HepG2 (cell line): Measurements from ENCODE around the gene SLC2A14. TPM values are rescaled to one million over a fixed set of nuclear protein-coding genes. Genes with fewer than 3 reads are reported as not detected.

Experiments used
- ATAC-seq: fragments of 200-7000 bp; cut with Tn5 transposase; 3 replicates; pipeline ENCODE4 v1.9.1; 2020; ENCODE audit warnings: mild to moderate bottlenecking, moderate library complexity
- BruUV-seq: library from RNA; stranded (reverse); fragments of 400-500 nt; replicated peaks from 2 replicates; lab custom pipeline; 2021; lab: Mats Ljungman, UMichigan
- CTCF ChIA-PET: fragments of 300-600 bp; formaldehyde crosslinking; extraction: SDS; loops from one replicate; lab custom pipeline; 2021; ENCODE audit warnings: low total read pairs, inconsistent platforms, low intra/inter-chr PET ratio; lab: Yijun Ruan, JAX
- POLR2A ChIA-PET: fragments of 350-600 bp; sonication (Branson Sonifier 250); formaldehyde crosslinking; loops from one replicate; lab custom pipeline; 2020; ENCODE audit warnings: antibody characterized with exemption, inconsistent platforms; lab: Yijun Ruan, JAX
- DNase-seq: peaks from one replicate; pipeline ENCODE4 v3.0.0-alpha.2; 2015; ENCODE audit warnings: low spot score
- FAIRE-seq: peaks from 3 replicates; lab custom pipeline; 2011; peaks lifted over from hg19 to GRCh38; lab: Jason Lieb, UNC
- H2AFZ ChIP-seq: one replicate; pipeline ENCODE4 v1.6.1; 2011; ENCODE audit warnings: low read length, inconsistent platforms
- H3K27ac ChIP-seq: fragments of 300-600 bp; 3 replicates; pipeline ENCODE4 v1.8.0; 2011; ENCODE audit warnings: mixed run types, mild to moderate bottlenecking, mixed read lengths, low read length, inconsistent platforms; ENCODE audit not compliant: insufficient read depth; ENCODE audit errors: extremely low read length
- H3K27me3 ChIP-seq, 2 experiments: fragments of 200-600 bp in 1 of 2; 2 replicates in 1 of 2; 3 replicates in 1 of 2; pipeline versions ENCODE4 v1.6.0 to v1.8.0; 2011; ENCODE audit warnings: low read length in 2 of 2, mild to moderate bottlenecking in 2 of 2, moderate library complexity in 2 of 2, inconsistent platforms in 1 of 2; ENCODE audit not compliant: insufficient read depth in 2 of 2, control insufficient read depth in 1 of 2
- H3K36me3 ChIP-seq, 2 experiments: fragments of 200-600 bp in 1 of 2; replicated peaks in 1 of 2; 2 replicates in 1 of 2; 3 replicates in 1 of 2; pipeline versions ENCODE4 v1.5.1 to v1.8.0; 2011; ENCODE audit warnings: low read length in 2 of 2, inconsistent platforms in 1 of 2; ENCODE audit not compliant: insufficient read depth in 2 of 2, control insufficient read depth in 1 of 2
- H3K4me1 ChIP-seq: 2 replicates; pipeline ENCODE4 v1.5.1; 2012; ENCODE audit warnings: low read length, inconsistent platforms; ENCODE audit not compliant: insufficient read depth
- H3K4me2 ChIP-seq: 2 replicates; pipeline ENCODE4 v1.6.0; 2011; ENCODE audit warnings: low read depth, low read length, inconsistent platforms
- H3K4me3 ChIP-seq, 3 experiments: fragments of 200-600 bp in 1 of 3; sonication (generic), shearing (Covaris generic) in 1 of 3; replicated peaks in 1 of 3; 2 replicates each; pipeline ENCODE4 v1.5.1; 2011 to 2016; ENCODE audit warnings: low read length in 3 of 3, inconsistent platforms in 2 of 3, low read depth in 2 of 3, mild to moderate bottlenecking in 2 of 3, control low read depth in 1 of 3, mixed read lengths in 1 of 3; ENCODE audit not compliant: insufficient read depth in 1 of 3
- H3K79me2 ChIP-seq: one replicate; pipeline ENCODE4 v1.6.1; 2011; ENCODE audit warnings: low read length, inconsistent platforms; ENCODE audit not compliant: insufficient read depth
- H3K9ac ChIP-seq: 2 replicates; pipeline ENCODE4 v1.6.0; 2011; ENCODE audit warnings: mild to moderate bottlenecking, low read depth, low read length, inconsistent platforms; ENCODE audit not compliant: insufficient read depth
- H3K9me3 ChIP-seq: 2 replicates; pipeline ENCODE4 v1.5.1; 2012; ENCODE audit warnings: mild to moderate bottlenecking, low read length
- H4K20me1 ChIP-seq: 2 replicates; pipeline ENCODE4 v1.6.0; 2011; ENCODE audit warnings: inconsistent platforms, mild to moderate bottlenecking, low read length, moderate library complexity; ENCODE audit not compliant: insufficient read depth
- ATF7 ChIP-seq, 2 experiments: fragments of 450-650 bp in 1 of 2; sonication (generic) in 1 of 2; formaldehyde crosslinking in 1 of 2; IDR thresholded peaks; 2 replicates each; pipeline versions ENCODE4 v1.4.0 to v1.6.1; 2016 to 2020; ENCODE audit warnings: antibody characterized with exemption in 1 of 2, mild to moderate bottlenecking in 1 of 2, missing genetic modification reagents in 1 of 2
- FOXP1 ChIP-seq, 2 experiments: fragments of 450-650 bp in 1 of 2; IDR thresholded peaks; 2 replicates each; pipeline ENCODE4 v1.6.1; 2017 to 2018; ENCODE audit warnings: antibody characterized with exemption in 1 of 2
- KDM5B ChIP-seq: sonication (generic); formaldehyde crosslinking; IDR thresholded peaks from 2 replicates; pipeline ENCODE4 v1.4.0; 2020; ENCODE audit warnings: missing genetic modification reagents, mild to moderate bottlenecking, borderline replicate concordance
- NFYC ChIP-seq: IDR thresholded peaks from 2 replicates; pipeline ENCODE4 v1.6.1; 2016; ENCODE audit warnings: missing genetic modification reagents, missing compliant biosample characterization
- NRL ChIP-seq: sonication (generic); formaldehyde crosslinking; IDR thresholded peaks from 2 replicates; pipeline ENCODE4 v1.5.0; 2020; ENCODE audit warnings: missing genetic modification reagents, mild to moderate bottlenecking, moderate library complexity, borderline replicate concordance
- PAX8 ChIP-seq: sonication (generic); formaldehyde crosslinking; IDR thresholded peaks from 2 replicates; pipeline ENCODE4 v1.8.0; 2022; ENCODE audit warnings: mild to moderate bottlenecking, missing genetic modification reagents, borderline replicate concordance
- PITX1 ChIP-seq: sonication (generic); formaldehyde crosslinking; IDR thresholded peaks from 2 replicates; pipeline ENCODE4 v1.5.1; 2020; ENCODE audit warnings: mild to moderate bottlenecking, missing genetic modification reagents
- RBM39 ChIP-seq: fragments of 200-400 bp; formaldehyde crosslinking; IDR thresholded peaks from one replicate; pipeline ENCODE4 v1.6.1; 2018; ENCODE audit warnings: antibody characterized with exemption, mild to moderate bottlenecking, low read depth, low read length; ENCODE audit not compliant: poor library complexity, severe bottlenecking
- REL ChIP-seq: sonication (generic); formaldehyde crosslinking; conservative IDR thresholded peaks from 2 replicates; pipeline ENCODE4 v1.8.0; 2022; ENCODE audit warnings: mild to moderate bottlenecking, missing genetic modification reagents, moderate library complexity
- RXRB ChIP-seq: IDR thresholded peaks from 2 replicates; pipeline ENCODE4 v1.6.1; 2016; ENCODE audit warnings: borderline replicate concordance, missing genetic modification reagents, missing compliant biosample characterization
- SAP130 ChIP-seq: IDR thresholded peaks from 2 replicates; pipeline ENCODE4 v1.6.1; 2016; ENCODE audit warnings: low read depth
- SNAPC2 ChIP-seq: sonication (generic); formaldehyde crosslinking; IDR thresholded peaks from 2 replicates; pipeline ENCODE4 v1.8.1; 2022; ENCODE audit warnings: mild to moderate bottlenecking, missing genetic modification reagents
- SOX13 ChIP-seq, 3 experiments: fragments of 450-650 bp in 1 of 3; sonication (generic) in 1 of 3; formaldehyde crosslinking in 1 of 3; IDR thresholded peaks in 2 of 3; conservative IDR thresholded peaks in 1 of 3; 2 replicates each; pipeline versions ENCODE4 v1.5.0 to v1.6.1; 2016 to 2020; ENCODE audit warnings: antibody characterized with exemption in 1 of 3, mild to moderate bottlenecking in 1 of 3, missing compliant biosample characterization in 1 of 3, missing genetic modification reagents in 1 of 3, moderate library complexity in 1 of 3
- STAG1 ChIP-seq: sonication (generic); formaldehyde crosslinking; IDR thresholded peaks from 2 replicates; pipeline ENCODE4 v1.4.0; 2020; ENCODE audit warnings: missing genetic modification reagents
- TBX3 ChIP-seq: fragments of 450-650 bp; IDR thresholded peaks from 2 replicates; pipeline ENCODE4 v1.6.1; 2017; ENCODE audit warnings: antibody characterized with exemption, mild to moderate bottlenecking, inconsistent platforms, borderline replicate concordance
- TCF12 ChIP-seq, 2 experiments: fragments of 450-650 bp in 1 of 2; sonication (generic) in 1 of 2; formaldehyde crosslinking in 1 of 2; IDR thresholded peaks; 2 replicates each; pipeline versions ENCODE4 v1.6.1 to v1.8.0; 2017 to 2022; ENCODE audit warnings: antibody characterized with exemption in 1 of 2, mild to moderate bottlenecking in 1 of 2, missing genetic modification reagents in 1 of 2, moderate library complexity in 1 of 2
- ZMYM4 ChIP-seq: sonication (generic); formaldehyde crosslinking; IDR thresholded peaks from 2 replicates; pipeline ENCODE4 v1.8.1; 2023; ENCODE audit warnings: mild to moderate bottlenecking, missing genetic modification reagents
- ZNF263 ChIP-seq: sonication (generic); formaldehyde crosslinking; IDR thresholded peaks from 2 replicates; pipeline ENCODE4 v1.4.0; 2020; ENCODE audit warnings: missing genetic modification reagents
- ZNF331 ChIP-seq: sonication (generic); formaldehyde crosslinking; IDR thresholded peaks from 2 replicates; pipeline ENCODE4 v1.4.0; 2020; ENCODE audit warnings: missing genetic modification reagents
- ZNF547 ChIP-seq: sonication (generic); formaldehyde crosslinking; IDR thresholded peaks from 2 replicates; pipeline ENCODE4 v1.5.1; 2020; ENCODE audit warnings: mild to moderate bottlenecking, missing genetic modification reagents
- ZNF644 ChIP-seq: IDR thresholded peaks from 2 replicates; pipeline ENCODE4 v1.6.1; 2016; ENCODE audit warnings: low read depth
- WGBS: methylation state at CpG from one replicate; pipeline ENCODE4 v1.1.6; 2017; ENCODE audit warnings: low lambda C conversion rate; 5-methylcytosine and 5-hydroxymethylcytosine counted together
- in situ Hi-C: cut with HindIII; loops from 2 replicates; pipeline ENCODE4 v1.10.0; 2017; ENCODE audit warnings: low pct_unique_long_range_greater_than_20kb; ENCODE audit not compliant: extremely low pct_ligation_motif_present
- intact Hi-C: fragments of 100-400 bp; cut with micrococcal nuclease; formaldehyde crosslinking; loops from one replicate; pipeline ENCODE4 v1.10.0; 2022; ENCODE audit not compliant: unreplicated experiment
- polyA plus RNA-seq, 8 experiments: library from polyadenylated mRNA; depleted of rRNA in 3 of 8; stranded (reverse) in 7 of 8; unstranded in 1 of 8; fragments of >200 nt; fragmentation: Illumina TruSeq in 4 of 8; extraction: Trizol in 4 of 8; gene quantifications; 2 replicates each; pipeline versions ENCODE4 v1.2.1 to v1.2.3, GENCODE V29; 2011 to 2016; ENCODE audit warnings: low read depth in 4 of 8, missing spikeins in 1 of 8, mixed read lengths in 1 of 8; ENCODE audit not compliant: insufficient read depth in 1 of 8
- total RNA-seq, 5 experiments: library from RNA; depleted of rRNA; stranded (reverse); fragments of >200 nt; fragmentation: Illumina TruSeq; extraction: Trizol; gene quantifications; 2 replicates each; pipeline ENCODE4 v1.2.3, GENCODE V29; 2016; ENCODE audit warnings: low read depth in 1 of 5
- TF ChIP-seq, protein P1 (sequence below): IDR thresholded peaks from 2 replicates; pipeline ENCODE4 v1.6.1; 2018; ENCODE audit warnings: missing genetic modification reagents
- TF ChIP-seq, protein P2 (sequence below): sonication (generic); formaldehyde crosslinking; IDR thresholded peaks from 2 replicates; pipeline ENCODE4 v1.5.0; 2020; ENCODE audit warnings: missing genetic modification reagents

The SLC2A14 gene
- total and polyA plus RNA-seq, 2 of the 13 experiments (the other 11 are each of a cell fraction or from before 2014, with no cell fraction given): 7.7 to 39.0 TPM

DNA sequence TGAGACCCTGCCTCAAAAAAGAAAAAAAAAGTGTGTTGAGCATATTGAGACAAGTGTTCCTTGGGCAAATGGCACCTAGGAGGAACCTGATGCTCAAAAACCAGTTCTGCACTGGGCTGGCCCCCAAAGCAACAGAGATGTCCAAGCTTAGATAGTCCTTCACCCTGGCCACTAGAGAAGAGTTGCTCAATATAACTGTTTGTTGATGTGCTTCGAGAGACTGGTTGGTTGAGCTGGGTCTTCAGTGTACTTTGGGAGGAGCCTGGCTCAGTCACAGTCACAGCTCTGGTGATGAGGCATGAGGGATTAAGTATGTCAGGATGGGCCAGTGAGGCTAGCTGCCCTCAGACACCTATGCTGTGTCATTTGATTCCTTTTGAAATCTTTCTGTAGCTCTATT lies 38.0 kb downstream of the SLC2A14 start:
- Histone ChIP-seq H3K27me3 (no peaks in the 10 kb centered on the region), H3K4me1 (peaks cover 41% of the 10 kb centered on the region), H3K4me2 (no peak overlapping the region), H3K9ac (no peak overlapping the region), H3K4me3 (no peak overlapping the region), H3K27ac (no peak overlapping the region), H3K79me2 (no peaks in the 10 kb centered on the region), H2AFZ (no peak overlapping the region), H4K20me1 (no peaks in the 10 kb centered on the region), H3K9me3 (no peaks in the 10 kb centered on the region), H3K36me3 (peaks cover 1 to 3% of the 10 kb centered on the region in 2 experiments; a peak in 1 of 5 replicates)
- intact Hi-C loops (no loop called here), in situ Hi-C loops (no loop called here)
- FAIRE-seq (peak; percentile 58), ATAC-seq (peak; percentile 90), DNase-seq (peak; percentile 80)
- ChIA-PET CTCF (no interaction called here), POLR2A (interaction anchor here (0.8 to 1.6 kb wide), 2 partner anchors 16 to 101 kb away, joined by 4 read pairs; partner anchors contain the start of gene SLC2A3)
- no TSS peak for BruUV-seq
- WGBS: 0% methylated on average over 1 of the region's 1 CpG
- TF ChIP-seq ZNF644 (CRISPR knock-in tag): peak; percentile 77
- TF ChIP-seq ZNF331 (CRISPR knock-in tag): 0 out of 2 replicates have a peak, but pooled peaks have one; percentile 21
- TF ChIP-seq SOX13 (IDR thresholded peaks at IDR 0.05): no peak
- TF ChIP-seq SOX13 (CRISPR knock-in tag; conservative IDR thresholded peaks at IDR 0.05 in 1 of 2, IDR thresholded peaks at IDR 0.05 in 1 of 2): 0 out of 4 replicates have a peak, but pooled peaks of 1 of the 2 experiments have one; percentile 15
- TF ChIP-seq ZNF263 (CRISPR knock-in tag): peak; percentile 20; the same call in 1 of the 2 replicates
- no peak for TF ChIP-seq TBX3
- no peak for TF ChIP-seq KDM5B (CRISPR knock-in tag)
- TF ChIP-seq ZNF547: no peak
- TF ChIP-seq SAP130 (CRISPR knock-in tag): peak; percentile 28; the same call in 1 of the 2 replicates
- TF ChIP-seq RBM39: no peak
- peak; percentile 53 for TF ChIP-seq ZMYM4 (CRISPR knock-in tag)
- no peak for TF ChIP-seq TCF12 (IDR thresholded peaks at IDR 0.05)
- TF ChIP-seq TCF12 (CRISPR knock-in tag; IDR thresholded peaks at IDR 0.05): no peak
- TF ChIP-seq, protein P1, sequence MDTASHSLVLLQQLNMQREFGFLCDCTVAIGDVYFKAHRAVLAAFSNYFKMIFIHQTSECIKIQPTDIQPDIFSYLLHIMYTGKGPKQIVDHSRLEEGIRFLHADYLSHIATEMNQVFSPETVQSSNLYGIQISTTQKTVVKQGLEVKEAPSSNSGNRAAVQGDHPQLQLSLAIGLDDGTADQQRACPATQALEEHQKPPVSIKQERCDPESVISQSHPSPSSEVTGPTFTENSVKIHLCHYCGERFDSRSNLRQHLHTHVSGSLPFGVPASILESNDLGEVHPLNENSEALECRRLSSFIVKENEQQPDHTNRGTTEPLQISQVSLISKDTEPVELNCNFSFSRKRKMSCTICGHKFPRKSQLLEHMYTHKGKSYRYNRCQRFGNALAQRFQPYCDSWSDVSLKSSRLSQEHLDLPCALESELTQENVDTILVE (CRISPR knock-in tag): no peak
- 0 out of 2 replicates have a peak, but pooled peaks have one; percentile 18 for TF ChIP-seq NFYC (CRISPR knock-in tag)
- TF ChIP-seq, protein P2, sequence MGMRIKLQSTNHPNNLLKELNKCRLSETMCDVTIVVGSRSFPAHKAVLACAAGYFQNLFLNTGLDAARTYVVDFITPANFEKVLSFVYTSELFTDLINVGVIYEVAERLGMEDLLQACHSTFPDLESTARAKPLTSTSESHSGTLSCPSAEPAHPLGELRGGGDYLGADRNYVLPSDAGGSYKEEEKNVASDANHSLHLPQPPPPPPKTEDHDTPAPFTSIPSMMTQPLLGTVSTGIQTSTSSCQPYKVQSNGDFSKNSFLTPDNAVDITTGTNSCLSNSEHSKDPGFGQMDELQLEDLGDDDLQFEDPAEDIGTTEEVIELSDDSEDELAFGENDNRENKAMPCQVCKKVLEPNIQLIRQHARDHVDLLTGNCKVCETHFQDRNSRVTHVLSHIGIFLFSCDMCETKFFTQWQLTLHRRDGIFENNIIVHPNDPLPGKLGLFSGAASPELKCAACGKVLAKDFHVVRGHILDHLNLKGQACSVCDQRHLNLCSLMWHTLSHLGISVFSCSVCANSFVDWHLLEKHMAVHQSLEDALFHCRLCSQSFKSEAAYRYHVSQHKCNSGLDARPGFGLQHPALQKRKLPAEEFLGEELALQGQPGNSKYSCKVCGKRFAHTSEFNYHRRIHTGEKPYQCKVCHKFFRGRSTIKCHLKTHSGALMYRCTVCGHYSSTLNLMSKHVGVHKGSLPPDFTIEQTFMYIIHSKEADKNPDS (CRISPR knock-in tag): no peak
- TF ChIP-seq FOXP1 (IDR thresholded peaks at IDR 0.05): no peak
- TF ChIP-seq FOXP1 (CRISPR knock-in tag; IDR thresholded peaks at IDR 0.05): no peak
- peak; percentile 67; the same call in 1 of the 2 replicates for TF ChIP-seq PITX1 (CRISPR knock-in tag)
- no peak for TF ChIP-seq SNAPC2
- no peak for TF ChIP-seq REL (CRISPR knock-in tag)
- no peak for TF ChIP-seq STAG1 (CRISPR knock-in tag)
- TF ChIP-seq PAX8 (CRISPR knock-in tag): no peak
- no peak for TF ChIP-seq ATF7 (IDR thresholded peaks at IDR 0.05)
- no peak for TF ChIP-seq ATF7 (CRISPR knock-in tag; IDR thresholded peaks at IDR 0.05)
- TF ChIP-seq RXRB: peak; percentile 31; the same call in 1 of the 2 replicates
- no peak for TF ChIP-seq NRL (CRISPR knock-in tag)
